Measurements from ENCODE around the gene SVIL.
"Not testable (repeated sequence)": the region's sequence is repeated elsewhere in the genome, so short reads cannot be mapped to it uniquely, and the experiment has no call there.

Gene SVIL

DNA sequence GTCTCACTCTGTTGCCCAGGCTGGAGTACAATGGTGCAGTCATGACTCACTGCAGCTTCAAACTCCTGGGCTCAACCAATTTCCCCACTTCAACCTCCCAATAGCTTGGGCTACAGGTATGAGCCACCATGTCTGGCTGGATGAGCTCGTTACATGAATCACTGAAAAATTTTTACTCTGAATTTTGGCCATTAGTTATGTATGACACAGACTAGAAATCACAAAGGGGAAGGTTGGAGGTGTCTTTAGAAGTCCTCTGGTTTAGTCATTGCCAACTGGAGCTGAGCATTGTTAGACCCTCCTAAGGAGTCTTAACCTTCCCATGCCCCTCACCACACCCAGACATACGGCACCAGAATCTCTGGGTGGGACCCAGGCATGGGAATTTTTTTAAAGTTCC is 34.7 kb downstream of the SVIL start:
- DNase-seq: no peak

GRCh38 chr10:29598851-29599311 is 35.9 kb downstream of the SVIL start:
- no peak for DNase-seq

- DNase-seq: no peak
These were observed 37.9 kb downstream of the SVIL start for GRCh38 chr10:29596826-29597225.

DNA sequence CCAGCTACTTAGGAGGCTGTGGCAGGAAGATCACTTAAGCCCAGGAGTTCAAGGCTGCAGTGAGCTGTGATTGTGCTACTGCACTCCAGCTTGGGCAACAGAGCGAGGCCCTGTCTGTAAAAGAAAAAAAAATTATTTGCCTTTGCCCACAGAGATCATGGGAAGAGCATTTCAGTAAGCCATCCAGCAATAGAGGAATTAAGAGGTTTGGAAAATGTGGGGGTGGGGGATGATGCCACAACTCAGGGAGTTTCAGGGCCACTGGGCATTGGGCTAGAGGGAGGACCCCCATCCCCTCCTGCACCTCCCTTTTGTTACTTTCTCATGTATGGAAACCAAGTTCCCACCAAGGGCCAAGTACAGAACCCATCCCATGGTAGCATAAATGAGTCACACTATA is 38.4 kb downstream of the SVIL start:
- no peak for DNase-seq

DNA sequence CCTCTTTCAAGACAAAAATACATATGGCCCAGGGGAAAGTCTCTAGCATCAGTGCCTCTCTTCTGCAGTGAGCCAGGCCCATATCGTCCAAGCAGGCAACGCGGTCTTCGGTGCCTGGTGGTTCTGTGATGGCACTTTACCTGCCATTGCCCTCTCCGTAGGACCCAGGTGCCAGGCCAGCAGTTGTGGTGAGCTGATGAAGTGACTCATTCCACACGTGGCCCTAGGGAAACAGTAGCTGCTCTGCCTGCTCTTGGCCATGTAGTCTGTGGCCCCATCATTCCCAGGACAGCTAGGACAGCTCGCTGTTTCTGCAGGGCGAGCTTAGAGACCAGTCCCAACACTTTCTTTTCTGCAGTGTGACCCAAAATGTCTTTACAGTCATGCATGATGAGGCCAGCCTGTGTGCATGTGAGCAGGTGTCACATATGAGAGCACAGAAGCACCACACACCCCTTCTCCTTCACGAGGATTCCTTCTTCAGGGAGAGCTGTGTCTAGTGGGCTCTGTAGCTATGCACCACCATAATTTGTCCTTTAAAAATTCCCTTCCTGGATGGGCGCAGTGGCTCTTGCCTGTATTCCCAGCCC is 39.0 kb downstream of the SVIL start:
- DNase-seq: no peak

- DNase-seq: no peak
These were observed 39.6 kb downstream of the SVIL start for GRCh38 chr10:29595146-29595545.

- DNase-seq: no peak
These were observed 43.2 kb downstream of the SVIL start for GRCh38 chr10:29591651-29591968.

- DNase-seq: no peak
These were observed 43.7 kb downstream of the SVIL start for GRCh38 chr10:29590915-29591650.

- DNase-seq: no peak
These were observed 45.9 kb downstream of the SVIL start for GRCh38 chr10:29588629-29589421.

- not testable (repeated sequence) for DNase-seq
These were observed 46.8 kb downstream of the SVIL start for GRCh38 chr10:29587750-29588628.

GRCh38 chr10:29587102-29587749 is 47.5 kb downstream of the SVIL start:
- not testable (repeated sequence) for DNase-seq

DNA sequence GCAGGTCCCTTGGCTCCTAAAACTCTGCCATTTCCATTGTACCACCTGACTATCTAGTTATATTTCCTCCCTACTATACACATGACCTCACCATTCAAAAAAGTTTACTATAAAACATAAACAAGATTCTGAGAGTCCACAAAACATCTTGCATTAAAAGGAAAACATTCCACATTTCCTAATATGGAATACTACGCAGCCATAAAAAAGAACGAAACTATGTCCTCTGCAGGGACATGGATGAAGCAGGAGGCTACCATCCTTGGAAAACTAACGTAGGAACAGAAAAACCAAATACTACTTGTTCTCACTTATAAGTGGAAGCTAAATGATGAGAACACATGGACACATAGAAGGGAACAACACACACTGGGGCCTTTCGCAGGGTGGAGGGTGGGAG is 48.3 kb downstream of the SVIL start:
- no peak for DNase-seq

DNA sequence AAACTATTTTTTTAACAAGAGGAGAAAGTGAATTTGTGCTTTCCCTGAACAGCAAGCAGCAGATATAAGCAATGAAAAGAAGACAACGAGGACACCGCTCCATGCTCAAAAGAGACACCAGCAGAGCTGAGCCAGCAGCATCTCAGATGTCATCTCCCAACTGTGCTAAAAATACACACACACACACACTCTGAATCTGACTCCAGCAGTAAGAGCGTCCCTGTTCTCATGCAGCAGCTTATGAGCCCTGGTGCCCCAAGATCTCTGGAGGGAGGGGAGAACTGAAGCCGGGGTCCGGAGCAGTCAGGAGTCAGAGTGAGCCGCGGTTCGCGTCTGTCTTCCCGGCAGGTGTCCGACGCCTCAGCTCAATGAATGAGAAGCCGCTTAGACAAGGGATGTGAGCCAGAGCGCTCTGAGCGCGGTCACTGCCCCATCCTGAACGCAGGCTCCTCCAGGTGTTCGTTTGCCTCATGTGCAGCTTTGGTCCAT is 49.2 kb downstream of the SVIL start:
- no peak for DNase-seq

- DNase-seq: no peak
These were observed 50.3 kb downstream of the SVIL start for GRCh38 chr10:29584436-29584835.

GRCh38 chr10:29583674-29584073 is 51.1 kb downstream of the SVIL start:
- DNase-seq: no peak

GRCh38 chr10:29582769-29583168 is 52.0 kb downstream of the SVIL start:
- not testable (repeated sequence) for DNase-seq

GRCh38 chr10:29579455-29579970 is 55.3 kb downstream of the SVIL start:
- no peak for DNase-seq

DNA sequence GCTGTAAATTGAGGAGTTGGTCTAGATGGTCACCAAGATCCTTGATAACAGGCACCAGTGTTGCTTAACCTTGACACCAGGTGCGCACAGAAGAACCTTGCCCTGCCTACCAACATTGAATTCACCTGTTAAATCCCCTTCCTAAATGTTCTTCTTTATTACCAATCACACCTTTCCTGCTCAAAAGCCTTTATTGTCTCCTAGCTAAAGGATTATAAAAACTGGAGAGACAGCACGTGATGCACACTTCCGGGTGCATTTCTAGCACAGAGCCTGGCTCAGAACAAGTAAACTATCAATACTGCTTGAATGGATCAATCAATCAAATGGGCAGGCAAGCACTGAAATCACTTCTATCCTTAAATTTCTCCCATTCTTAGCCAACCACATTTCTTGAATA is 56.3 kb downstream of the SVIL start:
- no peak for DNase-seq

DNA sequence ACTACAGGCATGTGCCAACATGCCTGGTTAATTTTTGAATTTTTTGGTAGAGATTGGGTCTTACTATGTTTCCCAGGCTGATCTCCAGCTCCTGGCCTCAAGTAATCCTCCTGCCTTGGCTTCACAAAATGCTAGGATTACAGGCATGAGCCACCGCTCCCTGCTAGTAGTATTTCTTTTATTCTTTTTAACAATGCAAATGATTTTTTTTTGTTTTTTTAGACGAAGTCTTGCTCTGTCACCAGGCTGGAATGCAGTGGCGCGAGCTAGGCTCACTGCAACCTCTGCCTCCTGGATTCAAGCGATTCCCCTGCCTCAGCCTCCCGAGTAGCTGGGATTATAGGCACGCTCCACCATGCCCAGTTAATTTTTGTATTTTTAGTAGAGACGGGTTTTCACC is 58.1 kb downstream of the SVIL start:
- no peak for DNase-seq

DNA sequence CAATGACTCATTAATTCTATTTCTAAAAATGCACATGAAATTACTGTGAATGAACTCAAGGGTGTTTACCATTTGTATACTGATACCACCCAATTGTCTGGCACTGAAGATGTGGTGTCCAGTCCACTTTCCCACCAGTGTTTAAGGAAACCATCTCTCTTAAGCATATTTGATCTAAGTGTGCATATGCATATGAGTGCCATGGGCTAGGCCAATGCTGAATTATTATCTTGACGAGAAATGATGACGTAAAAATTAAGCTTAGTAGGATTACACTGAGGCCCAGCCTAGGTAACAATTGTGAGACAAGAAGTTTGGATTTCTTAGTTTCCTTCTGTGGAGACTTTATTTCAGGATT is 59.7 kb downstream of the SVIL start:
- DNase-seq: no peak

DNA sequence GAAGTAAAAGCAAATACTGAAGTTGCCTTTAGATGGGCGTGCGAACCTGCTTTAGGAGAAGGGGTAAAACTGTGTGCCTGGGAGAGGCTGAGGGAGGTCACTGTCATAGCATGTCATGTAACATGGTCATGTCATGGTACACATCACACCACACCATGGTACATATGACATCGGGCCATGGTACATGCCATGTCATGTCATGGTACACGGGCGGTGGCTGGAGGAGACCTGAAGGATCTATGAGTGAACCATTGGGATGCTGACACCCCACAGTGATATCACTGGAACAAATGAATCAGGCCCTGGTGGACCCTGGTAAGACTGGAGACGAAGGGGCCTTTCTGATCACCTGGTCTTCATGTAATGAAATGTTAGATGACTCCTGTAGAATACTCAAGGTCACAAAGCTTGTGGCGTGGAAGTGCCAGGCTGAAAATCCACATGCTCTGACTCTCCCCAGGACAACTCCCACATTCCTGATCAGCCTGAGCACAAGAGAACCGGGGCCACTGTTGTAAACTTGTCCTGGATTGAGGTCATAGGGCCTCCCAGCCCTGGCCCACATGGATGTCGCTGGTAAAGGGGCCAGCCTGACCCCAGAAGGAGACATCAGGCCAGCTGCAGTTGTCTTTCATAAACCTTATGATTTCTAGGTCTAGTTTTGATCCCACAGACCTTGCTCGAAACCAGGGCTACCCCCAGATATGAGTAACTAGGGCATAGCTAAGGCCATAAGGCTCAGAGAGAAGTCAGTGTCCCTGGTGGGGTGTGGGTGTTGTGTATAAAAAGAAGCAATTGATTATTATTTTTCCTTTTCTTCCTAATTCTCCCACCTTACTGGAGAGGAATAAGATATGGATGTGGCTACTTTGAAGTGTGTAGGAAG is 60.3 kb downstream of the SVIL start:
- not testable (repeated sequence) for DNase-seq
